KBM-7 (cell line): Measurements from ENCODE around the gene IMPA2.
"Not testable (repeated sequence)": the region's sequence is repeated elsewhere in the genome, so short reads cannot be mapped to it uniquely, and the experiment has no call there.

Experiments used
- DNase-seq: peaks from one replicate; pipeline ENCODE4 v3.0.0-alpha.2; 2015
- in situ Hi-C: fragments of 300-500 bp; cut with MboI; formaldehyde crosslinking; loops from 2 replicates; pipeline ENCODE4 v1.14.3; 2020; ENCODE audit warnings: low sequenced_read_pairs, low pct_unique_long_range_greater_than_20kb, mixed read lengths

IMPA2 gene

GRCh38 chr18:11981192-11981542 is at the start of gene IMPA2:
Gene IMPA2, plus strand, starts transcription at chr18:11981507. Its CDS starts 163 bp downstream, at chr18:11981670.
- in situ Hi-C loops: no loop called here
- no peak for DNase-seq

GRCh38 chr18:11932393-11932792 is 48.9 kb upstream of the IMPA2 start:
- in situ Hi-C loops: loop anchor here (10.0 kb wide), 1 partner anchor 62 kb away; no protein-coding TSS in a partner anchor
- DNase-seq: no peak

- in situ Hi-C loops: loop anchor here (10.0 kb wide), 1 partner anchor 57 kb away; no protein-coding TSS in a partner anchor
- DNase-seq: peak; percentile 81
Measured at GRCh38 chr18:11937874-11938478, 43.3 kb upstream of the IMPA2 start.

DNA sequence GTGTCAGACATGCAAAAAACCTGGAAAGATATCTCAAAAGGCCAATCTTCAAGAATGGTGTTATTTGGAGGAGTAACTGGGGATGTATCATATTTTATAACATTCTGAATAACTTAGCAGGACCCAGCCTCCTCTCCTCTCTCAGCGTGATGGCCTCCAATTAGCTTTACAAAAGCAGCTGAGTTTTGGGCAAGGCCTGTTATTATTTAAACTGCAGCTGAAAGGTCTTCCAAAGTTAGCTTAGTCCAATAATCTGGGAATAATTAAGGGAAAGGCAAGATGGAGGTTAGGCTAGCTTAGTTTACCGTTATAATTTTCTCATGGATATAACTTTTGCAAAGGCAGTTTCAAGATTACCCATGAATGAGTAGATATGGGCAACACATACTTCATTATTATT is 40.4 kb upstream of the IMPA2 start:
- no peak for DNase-seq
- in situ Hi-C loops: no loop called here

DNA sequence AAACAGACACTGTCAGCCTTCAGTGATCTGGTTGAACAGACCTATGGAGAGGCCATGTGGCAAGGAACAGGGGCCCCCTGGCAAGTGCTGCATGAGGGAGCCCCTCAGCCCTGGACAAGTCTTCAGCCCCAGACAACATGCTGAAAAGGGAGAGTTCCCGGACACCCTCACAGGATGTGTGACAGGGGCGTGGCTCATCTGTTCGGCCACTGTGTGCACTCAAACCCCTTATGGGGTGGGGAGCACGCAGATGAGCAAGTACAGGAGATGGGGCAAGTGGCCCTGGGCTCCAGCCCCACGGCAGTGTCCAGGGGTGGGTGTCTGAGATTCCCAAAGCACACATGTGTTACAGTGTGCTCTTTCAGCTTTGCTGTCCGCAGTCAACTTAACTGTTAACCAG is 37.8 kb upstream of the IMPA2 start:
- in situ Hi-C loops: no loop called here
- no peak for DNase-seq

DNA sequence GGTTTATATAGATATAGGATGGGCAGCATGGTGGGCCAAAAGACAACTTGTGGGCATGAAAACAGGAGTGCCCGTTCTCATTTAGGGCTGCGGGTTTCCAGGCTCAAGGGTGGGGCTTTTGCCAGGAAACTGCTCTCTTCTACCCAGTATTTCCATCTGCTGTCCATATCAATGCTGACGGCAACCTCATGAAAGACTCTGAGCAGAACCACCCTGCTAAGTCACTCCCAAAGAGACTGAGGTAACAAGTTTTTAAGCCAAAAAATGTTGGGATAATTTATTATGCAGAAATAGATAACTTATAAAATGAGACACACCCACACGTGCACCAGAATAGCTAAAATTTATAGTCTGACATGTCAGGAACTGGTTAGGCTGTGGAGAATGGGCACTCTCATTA is 37.1 kb upstream of the IMPA2 start:
- in situ Hi-C loops: no loop called here

DNA sequence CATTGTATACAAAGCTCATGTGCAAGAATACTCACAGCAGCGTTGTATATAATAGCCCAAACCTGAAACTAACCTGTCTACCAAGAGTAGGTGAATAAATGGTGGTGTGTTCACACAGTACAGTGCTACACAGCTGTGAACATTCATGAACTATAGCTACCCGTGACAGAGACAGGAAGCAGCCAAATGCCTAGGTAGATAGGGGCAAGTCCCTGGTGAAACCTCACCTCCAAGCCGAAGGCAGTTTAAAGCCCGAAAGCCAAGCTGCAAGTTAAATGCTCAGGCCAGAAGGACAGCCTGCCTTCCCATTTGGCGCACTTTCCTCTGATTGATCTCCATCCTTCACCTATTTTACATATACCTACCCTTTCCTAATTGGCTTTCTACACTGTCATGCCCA is 36.5 kb upstream of the IMPA2 start:
- DNase-seq: no peak
- in situ Hi-C loops: no loop called here

More for the DNA sequence above, 37.1 kb upstream of the IMPA2 start:
- no peak for DNase-seq

DNA sequence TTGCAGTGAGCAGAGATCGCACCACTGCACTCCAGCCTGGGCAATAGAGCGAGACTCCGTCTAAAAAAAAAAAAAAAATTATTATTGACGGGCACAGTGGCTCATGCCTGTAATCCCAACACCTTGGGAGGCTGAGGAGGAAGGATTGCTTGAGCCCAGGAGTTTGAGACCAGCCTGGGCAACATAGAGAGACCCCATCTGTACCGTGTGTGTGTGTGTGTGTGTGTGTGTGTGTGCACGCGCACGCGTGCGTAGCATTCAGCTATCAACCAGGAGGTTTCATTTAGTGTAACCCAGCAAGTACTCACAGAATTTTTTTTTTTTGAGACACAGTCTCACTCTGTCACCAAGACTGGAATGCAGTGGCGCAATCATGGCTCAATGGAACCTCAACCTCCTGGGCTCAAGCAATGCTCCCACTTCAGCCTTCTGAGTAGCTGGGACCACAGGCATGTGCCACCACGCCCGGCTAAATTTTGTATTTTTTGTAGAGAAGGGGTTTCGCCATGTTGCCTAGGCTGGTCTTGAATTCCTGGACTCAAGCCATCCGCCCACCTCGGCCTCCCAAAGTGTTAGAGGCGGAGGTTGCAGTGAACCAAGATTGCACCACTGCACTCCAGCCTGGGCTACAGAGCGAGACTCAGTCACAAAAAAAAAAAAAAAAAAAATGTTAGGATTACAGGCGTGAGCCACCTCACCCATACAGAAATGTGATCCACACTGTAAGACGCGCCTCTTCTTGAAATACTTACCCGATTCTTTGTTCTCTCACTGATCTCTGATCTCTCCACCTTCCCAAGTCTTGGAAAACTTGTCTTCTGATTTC is 35.3 kb upstream of the IMPA2 start:
- DNase-seq, in situ Hi-C loops: not testable (repeated sequence)

DNA sequence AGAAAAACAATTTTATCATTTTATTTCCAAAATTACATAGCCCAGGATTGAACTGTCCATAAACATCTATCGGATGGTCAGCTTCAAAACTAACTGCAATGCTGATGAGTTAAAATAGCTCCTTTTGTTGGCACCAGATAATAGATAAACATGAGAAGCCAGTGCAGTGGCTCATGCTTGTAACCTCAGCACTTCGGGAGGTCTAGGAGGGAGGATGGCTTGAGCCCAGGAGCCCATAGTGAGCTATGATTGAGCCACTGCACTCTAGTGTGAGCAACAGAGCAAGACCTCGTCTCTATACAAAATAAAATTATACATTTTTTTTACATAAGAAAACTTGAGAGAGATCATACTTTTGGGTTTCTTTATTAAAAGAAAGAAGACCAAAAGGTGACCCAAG is 34.6 kb upstream of the IMPA2 start:
- in situ Hi-C loops: no loop called here

GRCh38 chr18:11947214-11948191 is 33.8 kb upstream of the IMPA2 start:
- in situ Hi-C loops: no loop called here
- peak; percentile 95 for DNase-seq

More for the DNA sequence above, 34.6 kb upstream of the IMPA2 start:
- no peak for DNase-seq

DNA sequence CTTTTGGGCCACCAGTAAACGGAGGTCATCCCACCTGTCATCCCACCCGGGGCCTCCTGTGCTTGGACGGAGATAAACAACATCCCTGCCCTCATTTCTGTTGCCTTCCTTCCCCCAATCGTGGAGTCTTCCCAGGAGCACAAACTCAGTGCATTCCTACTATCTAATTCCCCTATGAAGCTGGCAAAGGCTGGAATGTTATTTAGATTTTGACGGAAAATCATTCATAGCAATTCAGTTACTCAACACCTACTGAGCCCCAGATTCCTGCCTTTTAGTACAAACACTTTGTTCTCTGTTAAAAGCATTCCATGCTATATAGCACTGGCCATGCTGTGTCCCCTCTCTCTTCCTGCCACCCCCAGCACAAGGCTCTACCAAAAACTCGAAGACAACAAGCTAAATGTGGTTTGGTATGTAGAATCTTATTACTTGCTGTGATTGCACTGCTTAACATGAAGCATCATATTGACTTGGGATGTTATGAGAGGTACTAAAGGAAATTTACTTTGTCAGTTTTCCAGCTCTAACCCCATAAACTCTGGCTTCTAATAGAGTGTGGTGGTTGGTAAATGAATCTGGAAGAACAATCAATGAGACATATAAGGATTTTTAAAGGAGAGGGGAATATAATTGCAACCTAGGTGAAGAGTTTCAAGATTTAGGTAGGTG is 32.3 kb upstream of the IMPA2 start:
- DNase-seq: no peak
- in situ Hi-C loops: no loop called here

DNA sequence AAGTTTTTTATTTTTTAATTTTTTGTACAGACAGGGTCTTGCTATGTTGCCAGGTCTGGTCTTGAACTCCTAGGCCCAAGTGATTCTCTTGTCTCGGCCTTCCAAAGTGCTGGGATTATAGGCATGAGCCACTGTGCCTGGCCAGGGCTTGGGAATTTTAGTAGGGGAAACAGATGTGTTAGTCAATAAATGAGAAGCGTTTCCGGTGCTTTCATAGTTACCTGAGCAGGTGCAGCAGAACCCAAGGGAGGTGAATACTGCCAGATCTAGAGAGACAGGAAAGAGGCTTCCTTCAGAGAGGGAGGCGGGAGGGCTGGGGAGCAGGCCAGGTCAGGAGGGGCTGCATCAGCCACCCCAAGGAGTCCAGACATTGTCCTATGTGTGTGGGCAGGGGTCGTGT is 30.5 kb upstream of the IMPA2 start:
- in situ Hi-C loops: no loop called here
- no peak for DNase-seq

GRCh38 chr18:11951390-11951851 is 29.9 kb upstream of the IMPA2 start:
- DNase-seq: no peak
- in situ Hi-C loops: no loop called here

GRCh38 chr18:11953113-11953512 is 28.2 kb upstream of the IMPA2 start:
- in situ Hi-C loops: no loop called here
- no peak for DNase-seq

DNA sequence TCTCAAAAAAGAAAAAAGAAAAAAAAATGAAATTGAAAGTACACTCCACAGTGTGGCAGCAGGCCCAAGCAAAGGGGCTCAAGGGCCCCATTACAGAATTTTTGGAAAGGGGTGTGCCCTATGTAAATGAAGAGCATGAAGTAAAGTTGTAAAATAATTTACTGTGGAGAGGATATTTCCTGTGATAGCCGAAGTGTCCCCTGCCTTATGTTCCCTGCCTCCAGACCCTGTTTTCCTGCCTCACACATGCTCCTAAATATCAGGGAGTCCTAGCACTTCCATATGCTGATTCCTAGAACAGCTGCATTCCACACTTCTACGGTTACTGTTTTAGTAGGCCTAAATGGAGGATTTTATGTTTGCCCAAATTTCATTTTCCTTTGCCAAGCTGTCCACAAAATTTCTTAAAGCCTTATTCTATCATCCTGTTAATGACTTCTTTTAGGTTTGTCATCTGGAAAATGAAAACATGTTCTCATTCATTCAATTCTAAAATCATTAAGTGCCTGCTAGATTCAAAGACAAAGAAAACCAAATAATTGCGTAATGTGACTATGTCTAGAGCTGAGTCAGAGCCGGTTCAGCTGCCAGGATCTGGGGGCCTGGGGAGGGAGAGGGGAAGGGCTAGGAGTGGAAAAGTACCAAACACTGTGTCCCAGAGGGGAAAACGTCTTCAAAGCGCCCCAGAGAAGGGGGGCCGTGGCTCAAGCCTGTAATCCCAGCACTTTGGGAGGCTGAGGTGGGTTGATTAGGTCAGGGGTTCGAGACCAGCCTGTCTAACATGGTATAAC is 25.9 kb upstream of the IMPA2 start:
- in situ Hi-C loops: no loop called here
- DNase-seq: peak; percentile 49

GRCh38 chr18:11956371-11957308 is 24.7 kb upstream of the IMPA2 start:
- in situ Hi-C loops: no loop called here

DNA sequence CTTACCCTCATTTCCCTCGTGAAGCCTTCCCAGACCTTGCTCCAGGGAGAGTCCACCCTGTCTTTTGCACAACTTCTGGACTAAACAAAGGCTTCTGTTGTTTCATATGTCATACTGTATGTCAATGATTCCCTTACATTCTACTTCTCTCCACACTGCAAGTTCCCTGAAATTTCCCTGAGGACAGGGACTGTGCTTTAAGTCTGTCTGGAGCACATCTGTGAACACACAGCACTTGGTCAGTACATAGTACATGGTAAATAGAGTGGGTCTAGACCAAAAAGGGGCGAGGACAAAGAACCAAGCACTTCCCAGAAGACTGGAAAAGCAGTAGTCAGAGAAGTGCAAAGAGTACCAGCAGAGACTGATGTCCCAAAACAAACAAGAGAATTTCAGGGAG is 23.7 kb upstream of the IMPA2 start:
- no peak for DNase-seq
- in situ Hi-C loops: no loop called here

More at GRCh38 chr18:11956371-11957308, 24.7 kb upstream of the IMPA2 start:
- DNase-seq: no peak
